Posterior vena cava (tissue), 2 donors: Measurements from ENCODE around the gene TFAM. TPM values are rescaled to one million over a fixed set of nuclear protein-coding genes. Genes with fewer than 3 reads are reported as not detected.

Source experiments
- DNase-seq: peaks from one replicate; pipeline ENCODE4 v3.0.0-alpha.2; 2020; ENCODE audit warnings: low spot score
- intact Hi-C, 2 donors: fragments of 100-400 bp; cut with DNase I; formaldehyde crosslinking; loops; one replicate each; pipeline versions ENCODE4 v1.14.1 to v1.14.2; 2022 to 2023
- total RNA-seq, 2 donors: library from RNA; stranded (reverse); fragmentation: NEBNext Ultra II Directional; extraction: Animal tissue kit (Norgen Biotek cat#: 25700); gene quantifications; one replicate each; pipeline ENCODE4 v1.2.1, GENCODE V29; 2021
- donor health status: DM: yes; HTN: yes; CAD: no.
- donor health status: DM: yes; HTN: yes; CAD: no.

TFAM gene
- total RNA-seq, 2 donors from 2014 or later = 19.4 to 21.9 TPM

- intact Hi-C loops = no loop called here
- DNase-seq = no peak
These were observed 18.1 kb upstream of the TFAM start for GRCh38 chr10:58367069-58367468.

GRCh38 chr10:58371473-58371872 lies 13.7 kb upstream of the TFAM start:
- DNase-seq = no peak
- intact Hi-C loops = no loop called here

DNA sequence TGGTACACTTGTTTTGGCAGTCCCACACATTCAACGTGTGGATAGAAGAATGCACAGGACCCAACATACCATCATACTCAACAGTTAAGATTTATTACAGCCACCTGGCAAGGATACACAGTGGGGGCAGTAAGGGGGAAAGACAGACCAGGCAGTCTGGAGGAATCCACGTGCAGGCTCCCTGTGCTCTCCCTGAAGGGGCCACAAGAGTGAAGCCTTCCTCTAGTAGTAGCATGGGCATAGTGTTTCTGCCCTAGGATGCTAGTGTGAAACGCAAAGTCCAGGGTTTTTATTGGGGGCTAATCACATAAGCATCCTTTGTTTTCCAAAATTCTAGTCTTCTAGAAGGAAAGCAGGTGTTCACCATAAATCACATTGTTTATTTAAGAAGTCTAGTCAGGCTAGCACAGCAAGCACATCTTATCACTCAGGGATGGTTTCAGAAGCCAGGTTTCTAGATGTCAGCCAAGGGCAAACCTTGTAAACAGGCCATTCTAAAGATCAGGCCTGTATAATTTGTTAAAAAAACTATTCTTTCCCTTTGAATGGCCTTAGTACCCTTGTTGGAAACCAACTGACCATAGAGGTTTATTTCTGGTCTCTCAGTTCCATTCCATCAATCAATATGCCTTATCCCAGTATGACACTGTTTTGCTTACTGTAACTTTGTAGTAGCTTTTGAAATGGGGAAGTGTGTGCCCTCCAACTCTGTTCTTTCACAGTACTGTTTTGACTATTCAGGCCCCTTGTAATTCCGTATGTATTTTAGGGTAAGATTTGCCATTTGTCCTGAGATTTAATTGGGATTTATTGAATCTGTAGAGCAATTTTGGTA lies 12.4 kb upstream of the TFAM start:
- no peak for DNase-seq
- intact Hi-C loops = no loop called here

DNA sequence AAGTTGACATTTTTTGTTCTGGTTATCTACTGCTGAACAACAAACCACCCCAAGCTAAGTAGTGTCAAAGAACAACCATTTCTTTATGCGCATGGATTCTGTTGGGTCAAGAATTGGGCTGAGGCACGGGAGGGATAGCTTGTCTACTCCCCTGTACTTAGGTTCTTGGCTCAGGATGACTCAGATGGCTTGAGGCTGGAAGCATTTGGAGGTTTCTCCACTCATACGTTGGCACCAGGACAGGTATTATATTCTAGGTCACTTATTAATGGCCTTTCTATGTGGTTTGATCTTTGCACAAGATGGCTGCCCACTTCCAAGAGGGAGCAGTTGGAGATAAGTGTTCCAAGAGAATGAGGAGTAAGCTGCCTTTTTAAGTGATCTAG lies 11.8 kb upstream of the TFAM start:
- intact Hi-C loops = no loop called here
- DNase-seq = no peak

DNA sequence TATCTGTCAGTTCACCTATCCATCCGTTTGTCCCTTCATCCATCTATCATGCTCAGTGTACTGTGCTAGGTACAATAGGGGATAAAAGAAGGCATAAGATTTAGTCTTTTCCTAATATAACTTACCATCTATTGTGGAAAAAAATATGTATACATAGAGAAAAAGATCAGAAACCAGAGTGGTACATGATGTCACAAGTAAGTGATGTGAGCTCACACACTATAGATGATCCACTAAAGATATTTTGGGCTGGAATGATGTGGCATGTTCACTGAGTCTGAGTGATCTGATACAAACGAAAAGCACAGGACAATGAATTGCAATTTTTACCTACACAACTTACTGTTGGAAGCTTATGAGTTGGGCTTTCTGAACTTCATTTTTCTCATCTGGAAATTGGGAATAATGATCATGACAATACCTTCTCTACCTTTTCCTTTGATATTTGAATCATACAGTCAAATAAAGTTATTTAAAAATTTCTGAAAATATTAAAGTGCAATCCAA lies 2.7 kb upstream of the TFAM start:
- intact Hi-C loops = no loop called here
- DNase-seq = no peak

- intact Hi-C loops = no loop called here
- DNase-seq = no peak
These were observed 1.1 kb upstream of the TFAM start for GRCh38 chr10:58384095-58384494.

- intact Hi-C loops = no loop called here
These were observed 639 bp upstream of the TFAM start for GRCh38 chr10:58384544-58384998.

GRCh38 chr10:58385784-58386112 lies 538 bp downstream of the TFAM start:
- intact Hi-C loops = no loop called here
- DNase-seq = no peak

More at GRCh38 chr10:58384544-58384998, 639 bp upstream of the TFAM start:
- no peak for DNase-seq

DNA sequence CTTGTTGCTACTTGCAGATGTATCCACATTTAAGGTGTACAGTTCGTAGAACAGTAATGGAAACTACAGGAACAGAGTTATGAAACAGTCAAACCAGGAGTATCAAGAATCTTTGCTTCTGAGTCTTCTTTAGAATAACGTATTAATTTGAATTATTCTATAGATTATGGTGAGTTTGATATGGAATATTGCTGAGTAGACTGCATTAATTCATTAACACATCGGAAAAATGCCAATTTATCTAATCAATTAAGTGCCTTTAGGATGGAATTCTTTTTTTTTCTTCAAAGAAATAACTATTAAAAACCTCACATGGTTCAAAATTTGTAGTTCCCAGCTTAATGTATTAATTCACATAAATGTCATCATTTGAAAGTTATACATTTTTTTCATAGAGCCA lies 3.8 kb downstream of the TFAM start:
- no peak for DNase-seq
- intact Hi-C loops = no loop called here

GRCh38 chr10:58393317-58393716 lies 8.1 kb downstream of the TFAM start:
- intact Hi-C loops = no loop called here
- DNase-seq = no peak

GRCh38 chr10:58394471-58394870 lies 9.3 kb downstream of the TFAM start:
- intact Hi-C loops = no loop called here

GRCh38 chr10:58396057-58396456 lies 10.8 kb downstream of the TFAM start:
- no peak for DNase-seq
- intact Hi-C loops = no loop called here

More at GRCh38 chr10:58394471-58394870, 9.3 kb downstream of the TFAM start:
- no peak for DNase-seq

GRCh38 chr10:58397830-58398229 lies 12.6 kb downstream of the TFAM start:
- intact Hi-C loops = no loop called here
- DNase-seq = no peak

GRCh38 chr10:58399410-58399809 lies 14.2 kb downstream of the TFAM start:
- intact Hi-C loops = no loop called here
- DNase-seq = no peak

DNA sequence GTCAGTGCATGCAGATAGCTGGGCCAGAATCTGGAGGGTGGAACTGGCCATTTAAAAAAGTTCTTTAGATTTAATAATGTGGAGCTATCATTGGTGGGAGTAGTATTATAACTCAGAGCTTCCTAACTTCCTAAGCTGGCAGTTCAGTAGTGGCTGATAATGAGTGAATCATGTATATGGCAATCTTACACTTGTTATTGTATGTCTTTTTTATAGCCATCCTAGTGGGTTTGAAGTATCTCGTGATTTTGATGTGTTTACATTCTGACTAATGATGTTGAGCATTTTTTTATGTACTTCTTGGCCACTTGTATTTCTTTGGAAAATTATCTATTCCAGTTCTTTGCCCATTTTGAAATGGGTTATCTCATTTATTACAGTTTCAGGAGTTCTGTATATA lies 15.4 kb downstream of the TFAM start:
- DNase-seq = no peak
- intact Hi-C loops = no loop called here

- no peak for DNase-seq
- intact Hi-C loops = no loop called here
These were observed 18.8 kb downstream of the TFAM start for GRCh38 chr10:58404001-58404400.

DNA sequence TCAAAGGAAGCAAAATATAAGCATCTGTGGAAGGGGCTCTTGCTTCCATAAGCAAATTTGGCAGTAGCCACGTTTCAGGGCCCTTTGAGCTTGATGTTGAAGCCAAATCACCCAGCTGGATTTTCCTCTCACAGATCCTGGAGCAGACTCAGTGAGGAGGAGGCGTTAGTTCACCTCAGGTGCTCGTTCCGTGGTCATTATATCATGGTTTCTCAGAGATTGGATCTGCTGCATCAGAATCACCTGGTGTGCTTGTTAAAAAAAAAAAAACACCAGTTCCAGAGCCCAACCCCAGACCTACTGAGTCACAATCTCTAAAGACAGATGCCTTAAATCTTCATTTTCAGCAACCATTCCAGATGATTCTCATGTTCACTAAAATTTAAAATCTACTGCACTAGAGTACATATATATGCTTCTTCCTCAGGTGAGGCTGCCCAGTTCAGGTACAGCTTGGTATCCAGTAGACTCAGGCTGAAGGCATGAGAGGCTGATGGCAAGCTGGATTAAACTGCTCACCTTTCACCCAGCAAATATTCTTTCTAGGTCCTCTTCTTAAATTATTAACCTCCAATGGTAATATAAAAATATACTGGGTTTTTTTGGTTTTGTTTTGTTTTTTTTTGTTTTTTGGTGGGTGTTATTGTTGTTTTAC lies 24.9 kb downstream of the TFAM start:
- no peak for DNase-seq
- intact Hi-C loops = no loop called here

DNA sequence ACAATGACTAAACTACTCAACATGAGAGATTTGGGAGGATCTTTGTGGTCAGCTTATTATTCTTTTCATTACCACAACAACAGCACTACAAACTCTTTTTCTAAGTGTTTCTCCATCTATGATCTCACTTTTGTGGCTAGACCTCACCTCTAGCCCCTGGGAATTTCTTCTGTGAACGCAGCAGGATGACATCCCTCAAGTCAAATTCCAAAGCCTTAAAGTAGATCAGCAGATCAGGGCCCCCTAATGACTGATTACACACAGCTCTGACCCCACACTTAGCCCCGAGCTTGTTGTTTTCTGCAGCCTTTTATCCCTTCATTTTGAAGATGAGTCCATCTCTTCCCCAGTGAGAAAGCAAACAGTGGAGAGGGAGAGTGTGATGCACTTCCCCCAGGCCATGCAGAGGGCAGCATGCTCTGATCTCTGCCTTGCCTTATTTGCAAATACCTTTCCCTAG lies 27.3 kb downstream of the TFAM start:
- intact Hi-C loops = no loop called here
- DNase-seq = no peak

DNA sequence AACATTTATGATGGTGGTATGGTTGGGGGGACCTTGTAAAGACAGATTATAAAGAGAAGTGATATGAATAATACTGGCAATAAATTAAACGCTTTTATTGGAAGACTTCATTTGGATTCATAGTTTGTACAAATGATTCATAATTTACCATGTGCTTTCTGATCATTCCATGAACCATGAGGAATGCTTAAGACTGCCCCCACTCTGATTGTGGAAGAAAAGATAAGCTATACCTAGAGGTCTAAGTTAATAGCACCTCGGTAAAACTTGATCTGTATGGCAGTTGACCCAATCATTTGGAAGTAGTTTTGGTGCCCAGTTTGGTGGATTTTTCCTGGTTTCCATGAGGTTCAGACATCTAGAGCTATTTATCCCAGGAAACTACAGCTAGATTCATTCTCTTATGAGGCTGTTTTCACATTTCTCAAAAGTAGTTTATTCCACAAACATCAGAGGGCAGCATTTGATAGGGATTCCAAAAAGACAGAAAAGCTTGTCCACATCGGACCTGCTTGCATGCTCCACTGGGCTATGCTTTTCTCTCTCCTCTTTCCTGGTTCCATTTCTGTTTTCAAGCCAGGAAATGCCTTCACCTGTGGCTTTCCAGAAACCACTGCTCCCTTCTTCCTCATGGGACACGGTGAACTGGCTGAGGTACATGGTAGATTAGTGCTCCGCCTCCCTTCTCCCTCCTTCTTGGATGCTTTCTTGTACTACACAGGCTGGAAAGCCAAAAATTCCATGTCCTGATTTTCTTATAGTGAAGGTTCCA lies 29.2 kb downstream of the TFAM start:
- DNase-seq = no peak
- intact Hi-C loops = no loop called here

DNA sequence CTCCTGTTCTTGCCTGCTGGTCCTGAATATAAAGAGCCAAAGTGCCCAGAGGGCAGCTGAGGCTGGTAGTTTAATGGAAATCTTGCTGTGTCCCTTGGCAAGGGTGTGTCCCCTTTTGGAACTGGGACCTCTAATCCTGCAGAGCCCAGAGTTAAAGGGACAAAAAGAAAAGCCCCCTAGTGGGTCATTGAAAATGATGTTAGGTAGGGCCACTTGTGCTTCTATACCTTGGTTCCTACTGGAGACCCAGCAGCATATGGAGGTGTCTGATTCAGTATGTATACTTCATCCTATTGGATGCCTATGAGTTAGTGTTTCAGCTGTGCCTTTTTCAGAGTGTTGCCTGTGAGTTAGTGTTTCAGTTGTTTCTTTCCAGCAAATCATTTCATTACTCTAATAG lies 30.5 kb downstream of the TFAM start:
- intact Hi-C loops = no loop called here
- DNase-seq = no peak
